HCT116 (cell line): ENCODE measurements around the gene ASB6.

ENCODE experiments used
- EZH2phosphoT487 ChIP-seq: fragments of 200-600 bp; IDR thresholded peaks from 2 replicates; pipeline ENCODE4 v1.6.1; 2018; ENCODE audit warnings: antibody characterized with exemption, borderline replicate concordance
- FOSL1 ChIP-seq: IDR thresholded peaks from 2 replicates; pipeline ENCODE4 v1.6.1; 2012; ENCODE audit warnings: low read depth
- POLR2AphosphoS5 ChIP-seq: IDR thresholded peaks from 2 replicates; pipeline ENCODE4 v1.6.1; 2011; ENCODE audit warnings: mild to moderate bottlenecking, low read depth, low read length, moderate library complexity
- RAD21 ChIP-seq: IDR thresholded peaks from 2 replicates; pipeline ENCODE4 v1.6.1; 2012; ENCODE audit warnings: low read depth, mild to moderate bottlenecking
- TF ChIP-seq, protein P1 (sequence below), 3 experiments: fragments of 200-600 bp in 1 of 3; sonication (generic) in 1 of 3; IDR thresholded peaks in 2 of 3; conservative IDR thresholded peaks in 1 of 3; 2 replicates each; pipeline ENCODE4 v1.5.1; 2012 to 2017; ENCODE audit warnings: low read depth in 2 of 3, low read length in 2 of 3, antibody characterized with exemption in 1 of 3, borderline replicate concordance in 1 of 3, control low read depth in 1 of 3, mild to moderate bottlenecking in 1 of 3, mixed read lengths in 1 of 3, mixed run types in 1 of 3, moderate library complexity in 1 of 3; ENCODE audit not compliant: insufficient read depth in 1 of 3

DNA sequence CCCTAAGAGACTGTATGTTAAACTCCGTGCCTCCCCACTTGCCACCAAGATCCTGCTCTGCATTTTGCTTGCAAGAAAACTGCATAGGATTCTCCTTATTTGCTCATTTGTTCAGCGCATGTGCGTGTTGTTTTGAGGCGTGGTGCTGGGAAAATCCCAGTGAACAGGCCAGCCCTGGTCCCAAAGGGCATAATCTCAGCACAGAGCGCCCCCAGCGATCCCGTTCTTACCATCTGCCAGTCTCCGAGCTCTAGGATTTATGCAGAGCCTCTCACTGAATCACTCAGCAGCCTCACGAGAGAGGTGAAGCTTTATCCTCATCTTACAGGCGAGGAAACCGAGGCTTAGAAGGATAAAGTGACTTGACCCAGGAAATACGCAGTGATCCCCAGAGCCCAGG, 35.0 kb upstream of the ASB6 start:
- no peak for TF ChIP-seq EZH2phosphoT487
- TF ChIP-seq RAD21 = no peak
- TF ChIP-seq POLR2AphosphoS5 = no peak
- no peak for TF ChIP-seq FOSL1
- TF ChIP-seq, protein P1, sequence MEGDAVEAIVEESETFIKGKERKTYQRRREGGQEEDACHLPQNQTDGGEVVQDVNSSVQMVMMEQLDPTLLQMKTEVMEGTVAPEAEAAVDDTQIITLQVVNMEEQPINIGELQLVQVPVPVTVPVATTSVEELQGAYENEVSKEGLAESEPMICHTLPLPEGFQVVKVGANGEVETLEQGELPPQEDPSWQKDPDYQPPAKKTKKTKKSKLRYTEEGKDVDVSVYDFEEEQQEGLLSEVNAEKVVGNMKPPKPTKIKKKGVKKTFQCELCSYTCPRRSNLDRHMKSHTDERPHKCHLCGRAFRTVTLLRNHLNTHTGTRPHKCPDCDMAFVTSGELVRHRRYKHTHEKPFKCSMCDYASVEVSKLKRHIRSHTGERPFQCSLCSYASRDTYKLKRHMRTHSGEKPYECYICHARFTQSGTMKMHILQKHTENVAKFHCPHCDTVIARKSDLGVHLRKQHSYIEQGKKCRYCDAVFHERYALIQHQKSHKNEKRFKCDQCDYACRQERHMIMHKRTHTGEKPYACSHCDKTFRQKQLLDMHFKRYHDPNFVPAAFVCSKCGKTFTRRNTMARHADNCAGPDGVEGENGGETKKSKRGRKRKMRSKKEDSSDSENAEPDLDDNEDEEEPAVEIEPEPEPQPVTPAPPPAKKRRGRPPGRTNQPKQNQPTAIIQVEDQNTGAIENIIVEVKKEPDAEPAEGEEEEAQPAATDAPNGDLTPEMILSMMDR (IDR thresholded peaks at IDR 0.05 in 2 of 3, conservative IDR thresholded peaks at IDR 0.05 in 1 of 3; ENCODE audit: borderline replicate concordance in 1 of 3, insufficient read depth in 1 of 3, low read depth in 2 of 3, low read length in 2 of 3) = no peak
